Inferior parietal cortex (tissue), 1 donor: ENCODE measurements around the gene SSBP2.
"Not testable (repeated sequence)": the region's sequence is repeated elsewhere in the genome, so short reads cannot be mapped to it uniquely, and the experiment has no call there.

Experiments
- DNase-seq: peaks from one replicate; pipeline ENCODE4 v3.0.0-alpha.2; 2016; ENCODE audit errors: extremely low spot score

SSBP2 gene

GRCh38 chr5:81660624-81661023, 90.3 kb downstream of the SSBP2 start:
- not testable (repeated sequence) for DNase-seq

GRCh38 chr5:81657386-81657785, 93.5 kb downstream of the SSBP2 start:
- DNase-seq: no peak

- DNase-seq: no peak
Observed at GRCh38 chr5:81656783-81657182, 94.1 kb downstream of the SSBP2 start.

GRCh38 chr5:81650987-81651386, 99.9 kb downstream of the SSBP2 start:
- DNase-seq: no peak

GRCh38 chr5:81646469-81646995, 104.4 kb downstream of the SSBP2 start:
- no peak for DNase-seq

- no peak for DNase-seq
Observed at GRCh38 chr5:81642210-81642609, 108.7 kb downstream of the SSBP2 start.

- DNase-seq: no peak
Observed at GRCh38 chr5:81639556-81639955, 111.3 kb downstream of the SSBP2 start.

GRCh38 chr5:81638471-81638870, 112.4 kb downstream of the SSBP2 start:
- no peak for DNase-seq

- no peak for DNase-seq
Observed at GRCh38 chr5:81633891-81634290, 117.0 kb downstream of the SSBP2 start.

GRCh38 chr5:81633471-81633870, 117.4 kb downstream of the SSBP2 start:
- DNase-seq: no peak

GRCh38 chr5:81632679-81633078, 118.2 kb downstream of the SSBP2 start:
- DNase-seq: no peak

- no peak for DNase-seq
Observed at GRCh38 chr5:81631621-81632020, 119.3 kb downstream of the SSBP2 start.

GRCh38 chr5:81631124-81631523, 119.8 kb downstream of the SSBP2 start:
- DNase-seq: no peak

- DNase-seq: no peak
Observed at GRCh38 chr5:81630684-81631083, 120.2 kb downstream of the SSBP2 start.

- no peak for DNase-seq
Observed at GRCh38 chr5:81629986-81630385, 120.9 kb downstream of the SSBP2 start.

- DNase-seq: not testable (repeated sequence)
Observed at GRCh38 chr5:81628061-81628460, 122.8 kb downstream of the SSBP2 start.

GRCh38 chr5:81626524-81626923, 124.4 kb downstream of the SSBP2 start:
- no peak for DNase-seq

GRCh38 chr5:81609810-81610375, 141.0 kb downstream of the SSBP2 start:
- DNase-seq: no peak

- DNase-seq: no peak
Observed at GRCh38 chr5:81608976-81609375, 141.9 kb downstream of the SSBP2 start.

GRCh38 chr5:81607693-81608092, 143.2 kb downstream of the SSBP2 start:
- no peak for DNase-seq

GRCh38 chr5:81606150-81606549, 144.7 kb downstream of the SSBP2 start:
- DNase-seq: no peak

GRCh38 chr5:81605299-81605698, 145.6 kb downstream of the SSBP2 start:
- DNase-seq: no peak

- DNase-seq: no peak
Observed at GRCh38 chr5:81604193-81604592, 146.7 kb downstream of the SSBP2 start.

GRCh38 chr5:81601919-81602318, 149.0 kb downstream of the SSBP2 start:
- DNase-seq: no peak
